Stimulated activated CD8-positive, alpha-beta memory T cell treated with anti-CD3 and anti-CD28 coated beads, Interleukin-4, amount 100 ng/mL, for 1 hour (primary cell): Measurements from ENCODE around the gene CD93.

Experiments used
- DNase-seq, 2 donors: peaks; one replicate each; pipeline ENCODE4 v3.0.0-alpha.2; 2020; ENCODE audit warnings: low read depth in 2 of 2, low spot score in 1 of 2

Gene CD93

DNA sequence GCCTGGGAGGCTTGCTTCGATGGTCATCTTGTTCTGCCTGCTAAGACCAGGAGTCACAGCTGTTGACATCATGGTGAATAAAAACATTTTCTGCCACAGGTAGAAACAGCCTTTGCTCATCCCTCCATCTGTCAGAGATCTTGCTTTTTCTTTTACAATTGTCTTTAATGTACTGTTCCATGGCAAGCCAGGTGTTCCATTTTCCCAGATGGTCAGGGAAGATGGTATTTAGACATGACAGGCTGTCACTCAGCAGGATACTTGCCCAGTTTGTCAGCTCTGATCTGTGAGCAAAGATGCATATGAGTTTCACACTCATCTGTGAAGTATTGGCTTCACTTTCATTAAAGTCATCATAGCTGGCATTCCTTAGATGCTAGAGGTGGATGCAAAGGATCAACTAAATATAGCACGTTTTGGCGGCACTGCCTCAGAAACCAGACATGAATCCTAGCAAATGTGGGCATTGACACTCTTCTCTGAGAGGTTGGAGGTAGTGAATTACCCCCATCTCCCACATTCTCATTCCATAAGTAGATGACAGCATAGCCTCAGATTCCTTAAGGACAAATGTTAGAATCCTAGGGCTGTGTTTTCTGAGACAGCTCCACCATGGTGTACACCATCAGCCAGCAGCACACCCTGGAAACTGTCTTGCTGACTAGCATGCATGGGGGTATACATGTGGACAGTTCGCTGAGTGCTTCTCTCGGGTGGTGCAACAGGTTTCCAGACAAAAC lies 46.8 kb downstream of the CD93 start:
- DNase-seq = no peak

DNA sequence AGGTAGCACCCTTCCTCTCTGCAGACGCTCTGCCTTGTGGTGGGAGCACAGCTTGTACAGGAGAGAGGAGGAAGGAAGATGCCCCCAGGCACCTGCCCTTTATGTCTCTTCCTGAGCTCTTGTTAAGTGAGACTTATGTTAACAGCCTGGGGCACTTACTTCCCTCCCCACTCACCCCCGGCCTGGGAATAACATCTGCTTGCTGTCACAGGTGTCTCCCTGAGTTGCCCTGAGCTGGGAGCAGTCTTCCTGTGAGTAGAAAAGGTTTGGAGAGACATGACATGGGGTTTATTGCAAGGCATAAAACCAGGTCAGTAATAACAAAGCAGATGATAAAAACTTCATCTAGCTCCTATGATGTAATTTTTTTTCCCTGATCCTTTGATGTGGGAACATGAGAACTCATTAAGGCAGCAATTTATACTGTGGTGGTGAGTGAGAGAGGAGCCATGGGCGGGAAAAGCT lies 49.1 kb downstream of the CD93 start:
- no peak for DNase-seq

DNA sequence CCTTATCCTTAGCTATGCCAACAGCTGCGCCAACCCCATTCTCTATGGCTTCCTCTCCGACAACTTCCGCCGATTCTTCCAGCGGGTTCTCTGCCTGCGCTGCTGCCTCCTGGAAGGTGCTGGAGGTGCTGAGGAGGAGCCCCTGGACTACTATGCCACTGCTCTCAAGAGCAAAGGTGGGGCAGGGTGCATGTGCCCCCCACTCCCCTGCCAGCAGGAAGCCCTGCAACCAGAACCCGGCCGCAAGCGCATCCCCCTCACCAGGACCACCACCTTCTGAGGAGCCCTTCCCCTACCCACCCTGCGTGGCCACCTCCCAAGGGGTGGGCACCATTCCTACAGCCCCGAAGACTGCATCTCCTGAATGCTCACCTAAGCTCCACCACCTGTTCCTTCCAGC lies 49.8 kb downstream of the CD93 start:
- DNase-seq = no peak

DNA sequence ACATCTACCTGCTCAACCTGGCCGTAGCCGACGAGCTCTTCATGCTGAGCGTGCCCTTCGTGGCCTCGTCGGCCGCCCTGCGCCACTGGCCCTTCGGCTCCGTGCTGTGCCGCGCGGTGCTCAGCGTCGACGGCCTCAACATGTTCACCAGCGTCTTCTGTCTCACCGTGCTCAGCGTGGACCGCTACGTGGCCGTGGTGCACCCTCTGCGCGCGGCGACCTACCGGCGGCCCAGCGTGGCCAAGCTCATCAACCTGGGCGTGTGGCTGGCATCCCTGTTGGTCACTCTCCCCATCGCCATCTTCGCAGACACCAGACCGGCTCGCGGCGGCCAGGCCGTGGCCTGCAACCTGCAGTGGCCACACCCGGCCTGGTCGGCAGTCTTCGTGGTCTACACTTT lies 50.4 kb downstream of the CD93 start:
- no peak for DNase-seq

DNA sequence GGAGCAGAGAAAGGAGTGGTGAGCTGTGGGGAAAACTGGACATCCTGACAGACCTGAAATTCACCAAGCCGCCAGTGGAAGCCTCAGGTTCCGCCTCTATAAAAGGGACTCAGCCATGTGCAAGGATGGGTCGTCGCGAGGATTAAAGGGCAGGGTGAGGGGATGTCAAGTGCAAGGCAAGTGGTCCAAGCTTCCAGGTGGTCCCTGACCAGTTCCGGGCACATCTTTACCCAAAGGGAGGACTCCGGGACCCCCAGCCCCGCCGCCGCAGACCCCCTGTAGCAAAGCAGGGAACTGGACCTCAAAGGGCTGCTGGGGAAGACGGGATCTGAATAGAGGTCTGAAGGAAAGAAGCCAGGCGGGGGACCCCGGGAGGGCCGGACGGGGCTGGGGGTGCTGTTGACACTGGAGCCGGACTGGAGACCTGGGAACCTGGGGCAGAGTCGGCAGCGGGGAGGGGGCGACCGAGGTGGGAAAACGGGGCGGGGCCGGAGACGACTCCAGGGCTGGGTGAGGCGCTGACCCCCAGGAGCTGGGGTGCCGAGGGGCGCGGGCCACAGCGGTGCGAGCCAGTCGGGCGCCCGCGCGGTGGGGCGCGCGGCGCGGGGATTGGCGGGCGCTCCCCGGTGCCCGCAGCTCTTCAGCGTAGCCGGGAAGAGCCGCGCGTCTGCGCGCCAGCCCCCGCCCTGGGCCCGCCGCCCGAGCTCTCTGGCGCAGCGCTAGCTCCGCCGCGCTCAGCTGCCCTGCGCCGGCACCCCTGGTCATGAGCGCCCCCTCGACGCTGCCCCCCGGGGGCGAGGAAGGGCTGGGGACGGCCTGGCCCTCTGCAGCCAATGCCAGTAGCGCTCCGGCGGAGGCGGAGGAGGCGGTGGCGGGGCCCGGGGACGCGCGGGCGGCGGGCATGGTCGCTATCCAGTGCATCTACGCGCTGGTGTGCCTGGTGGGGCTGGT lies 51.1 kb downstream of the CD93 start, which contains the start of gene SSTR4:
Gene SSTR4 (plus strand): TSS at position 592 of the 951 bp plus-strand sequence. CDS start 172 bp downstream, at position 764.
- no peak for DNase-seq

DNA sequence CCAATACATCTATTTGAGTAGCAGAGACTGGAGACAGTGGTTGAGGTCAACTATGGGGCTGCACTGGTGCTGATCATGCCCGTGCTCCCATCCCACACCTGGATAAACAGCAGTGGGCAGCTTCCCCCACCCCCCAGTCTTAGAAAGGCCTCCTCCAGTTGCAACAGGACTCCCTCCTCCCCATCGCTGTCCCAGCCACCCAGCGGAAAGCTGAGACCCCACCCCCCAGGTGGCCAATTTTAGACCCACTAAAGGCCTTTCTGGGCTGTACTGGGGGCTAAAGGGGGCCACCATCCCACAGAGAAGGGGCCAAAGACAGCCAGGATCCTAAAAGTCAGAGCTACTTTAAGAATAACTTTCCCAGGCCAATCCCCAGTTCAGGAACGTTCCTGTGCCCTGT lies 52.2 kb downstream of the CD93 start:
- no peak for DNase-seq

DNA sequence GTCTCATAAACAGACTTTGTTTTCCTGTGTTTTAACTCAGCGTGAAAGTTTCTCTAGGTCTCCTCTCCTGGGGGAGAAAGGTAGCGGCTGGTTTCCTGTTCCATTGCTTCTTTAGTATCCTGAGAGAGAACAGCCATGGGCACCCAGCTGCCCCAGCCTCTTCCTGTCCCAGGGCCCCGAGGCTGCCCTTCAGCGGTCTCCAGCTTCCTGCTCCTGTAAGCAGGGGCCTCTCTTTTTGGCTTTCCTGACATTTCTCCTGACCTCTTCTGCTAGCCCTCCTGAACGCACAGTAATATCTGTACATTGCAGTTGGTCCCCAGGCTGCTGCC lies 53.4 kb downstream of the CD93 start:
- DNase-seq = no peak

DNA sequence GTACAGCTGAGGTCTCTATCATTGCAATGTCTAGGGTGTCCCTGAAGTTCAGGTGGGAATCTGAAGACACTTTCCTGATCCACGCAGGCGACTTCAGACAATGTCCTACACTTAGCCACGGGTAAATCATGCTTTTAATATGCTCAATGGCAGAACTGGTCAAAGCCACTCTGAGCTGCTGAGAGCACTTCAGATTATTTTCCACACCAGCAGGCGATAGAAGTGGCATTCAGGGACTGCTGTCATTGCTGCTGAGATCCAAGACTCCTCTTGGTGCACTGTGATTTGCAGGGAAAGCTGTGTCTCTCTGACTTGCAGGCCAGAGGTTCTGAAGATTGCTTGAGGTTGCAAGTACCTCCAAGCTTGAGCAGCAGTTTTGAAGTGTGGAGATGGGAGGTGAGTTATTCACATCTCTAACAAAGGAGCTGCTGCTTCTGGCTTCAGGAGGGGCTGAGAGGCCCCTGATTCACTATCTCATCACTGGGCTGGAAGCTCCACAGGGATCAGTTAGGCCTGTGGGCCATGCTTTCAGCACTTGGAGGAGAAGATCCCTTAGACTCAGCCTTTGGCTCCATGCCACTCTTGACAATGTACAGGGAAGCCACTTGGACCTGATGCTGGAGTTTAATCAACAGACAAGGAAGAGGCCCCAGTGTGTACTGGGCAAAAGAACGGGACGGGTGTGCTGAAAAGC lies 53.9 kb downstream of the CD93 start:
- DNase-seq = no peak

DNA sequence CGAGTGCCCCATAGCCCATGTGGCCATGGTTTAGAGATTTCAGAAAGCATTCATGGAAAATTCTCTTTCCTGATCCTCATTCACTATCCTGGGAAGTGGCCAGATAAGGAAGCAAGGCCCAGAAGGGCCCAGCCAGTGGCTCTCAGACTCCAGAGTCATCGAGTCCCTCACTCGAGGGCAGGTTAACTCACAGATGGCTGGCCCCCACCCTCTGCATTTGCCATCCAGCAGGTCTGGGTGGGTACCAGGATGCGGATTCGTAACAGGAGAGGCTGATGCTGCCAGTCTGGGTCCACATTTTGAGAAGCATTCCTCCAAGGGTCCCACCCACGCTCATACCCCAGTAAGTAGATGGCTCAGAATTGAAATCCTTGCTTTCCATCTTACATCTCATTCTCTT lies 54.8 kb downstream of the CD93 start:
- DNase-seq = no peak
